Measurements from ENCODE around the gene DIPK1C.

DNA sequence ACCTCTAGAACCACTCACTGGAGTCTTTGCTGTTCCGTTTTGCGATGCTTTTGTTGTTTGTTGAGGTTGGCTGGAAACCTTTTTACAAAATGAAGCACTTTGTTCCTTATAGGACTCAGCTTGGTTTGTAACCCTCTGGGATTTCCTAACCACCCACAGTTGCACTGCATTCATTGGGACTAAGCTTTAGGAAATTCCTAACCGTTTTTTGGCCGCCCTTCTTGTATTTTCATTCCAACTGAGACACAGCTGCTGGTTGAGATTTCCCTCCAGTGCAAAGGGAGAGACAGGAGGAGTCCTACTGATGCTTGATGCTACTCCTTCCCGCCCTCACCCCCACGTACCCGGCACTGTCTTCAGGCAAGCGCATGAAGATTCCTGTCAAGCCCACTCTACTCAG, 6.1 kb upstream of the DIPK1C start:
- TF ChIP-seq ETV6 (CRISPR knock-in tag; IDR thresholded peaks at IDR 0.05), result no peak
- TF ChIP-seq NR2C2 (CRISPR knock-in tag; IDR thresholded peaks at IDR 0.05), result no peak
- TF ChIP-seq, protein P1, sequence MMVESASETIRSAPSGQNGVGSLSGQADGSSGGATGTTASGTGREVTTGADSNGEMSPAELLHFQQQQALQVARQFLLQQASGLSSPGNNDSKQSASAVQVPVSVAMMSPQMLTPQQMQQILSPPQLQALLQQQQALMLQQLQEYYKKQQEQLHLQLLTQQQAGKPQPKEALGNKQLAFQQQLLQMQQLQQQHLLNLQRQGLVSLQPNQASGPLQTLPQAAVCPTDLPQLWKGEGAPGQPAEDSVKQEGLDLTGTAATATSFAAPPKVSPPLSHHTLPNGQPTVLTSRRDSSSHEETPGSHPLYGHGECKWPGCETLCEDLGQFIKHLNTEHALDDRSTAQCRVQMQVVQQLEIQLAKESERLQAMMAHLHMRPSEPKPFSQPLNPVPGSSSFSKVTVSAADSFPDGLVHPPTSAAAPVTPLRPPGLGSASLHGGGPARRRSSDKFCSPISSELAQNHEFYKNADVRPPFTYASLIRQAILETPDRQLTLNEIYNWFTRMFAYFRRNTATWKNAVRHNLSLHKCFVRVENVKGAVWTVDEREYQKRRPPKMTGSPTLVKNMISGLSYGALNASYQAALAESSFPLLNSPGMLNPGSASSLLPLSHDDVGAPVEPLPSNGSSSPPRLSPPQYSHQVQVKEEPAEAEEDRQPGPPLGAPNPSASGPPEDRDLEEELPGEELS (CRISPR knock-in tag; IDR thresholded peaks at IDR 0.05), result no peak
- no peak for TF ChIP-seq TEAD4 (CRISPR knock-in tag; IDR thresholded peaks at IDR 0.05)
- TF ChIP-seq, protein P2, sequence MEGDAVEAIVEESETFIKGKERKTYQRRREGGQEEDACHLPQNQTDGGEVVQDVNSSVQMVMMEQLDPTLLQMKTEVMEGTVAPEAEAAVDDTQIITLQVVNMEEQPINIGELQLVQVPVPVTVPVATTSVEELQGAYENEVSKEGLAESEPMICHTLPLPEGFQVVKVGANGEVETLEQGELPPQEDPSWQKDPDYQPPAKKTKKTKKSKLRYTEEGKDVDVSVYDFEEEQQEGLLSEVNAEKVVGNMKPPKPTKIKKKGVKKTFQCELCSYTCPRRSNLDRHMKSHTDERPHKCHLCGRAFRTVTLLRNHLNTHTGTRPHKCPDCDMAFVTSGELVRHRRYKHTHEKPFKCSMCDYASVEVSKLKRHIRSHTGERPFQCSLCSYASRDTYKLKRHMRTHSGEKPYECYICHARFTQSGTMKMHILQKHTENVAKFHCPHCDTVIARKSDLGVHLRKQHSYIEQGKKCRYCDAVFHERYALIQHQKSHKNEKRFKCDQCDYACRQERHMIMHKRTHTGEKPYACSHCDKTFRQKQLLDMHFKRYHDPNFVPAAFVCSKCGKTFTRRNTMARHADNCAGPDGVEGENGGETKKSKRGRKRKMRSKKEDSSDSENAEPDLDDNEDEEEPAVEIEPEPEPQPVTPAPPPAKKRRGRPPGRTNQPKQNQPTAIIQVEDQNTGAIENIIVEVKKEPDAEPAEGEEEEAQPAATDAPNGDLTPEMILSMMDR (IDR thresholded peaks at IDR 0.05), result no peak
- TF ChIP-seq, protein P3, sequence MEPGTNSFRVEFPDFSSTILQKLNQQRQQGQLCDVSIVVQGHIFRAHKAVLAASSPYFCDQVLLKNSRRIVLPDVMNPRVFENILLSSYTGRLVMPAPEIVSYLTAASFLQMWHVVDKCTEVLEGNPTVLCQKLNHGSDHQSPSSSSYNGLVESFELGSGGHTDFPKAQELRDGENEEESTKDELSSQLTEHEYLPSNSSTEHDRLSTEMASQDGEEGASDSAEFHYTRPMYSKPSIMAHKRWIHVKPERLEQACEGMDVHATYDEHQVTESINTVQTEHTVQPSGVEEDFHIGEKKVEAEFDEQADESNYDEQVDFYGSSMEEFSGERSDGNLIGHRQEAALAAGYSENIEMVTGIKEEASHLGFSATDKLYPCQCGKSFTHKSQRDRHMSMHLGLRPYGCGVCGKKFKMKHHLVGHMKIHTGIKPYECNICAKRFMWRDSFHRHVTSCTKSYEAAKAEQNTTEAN (CRISPR knock-in tag; IDR thresholded peaks at IDR 0.05), result no peak
- TF ChIP-seq, protein P4, sequence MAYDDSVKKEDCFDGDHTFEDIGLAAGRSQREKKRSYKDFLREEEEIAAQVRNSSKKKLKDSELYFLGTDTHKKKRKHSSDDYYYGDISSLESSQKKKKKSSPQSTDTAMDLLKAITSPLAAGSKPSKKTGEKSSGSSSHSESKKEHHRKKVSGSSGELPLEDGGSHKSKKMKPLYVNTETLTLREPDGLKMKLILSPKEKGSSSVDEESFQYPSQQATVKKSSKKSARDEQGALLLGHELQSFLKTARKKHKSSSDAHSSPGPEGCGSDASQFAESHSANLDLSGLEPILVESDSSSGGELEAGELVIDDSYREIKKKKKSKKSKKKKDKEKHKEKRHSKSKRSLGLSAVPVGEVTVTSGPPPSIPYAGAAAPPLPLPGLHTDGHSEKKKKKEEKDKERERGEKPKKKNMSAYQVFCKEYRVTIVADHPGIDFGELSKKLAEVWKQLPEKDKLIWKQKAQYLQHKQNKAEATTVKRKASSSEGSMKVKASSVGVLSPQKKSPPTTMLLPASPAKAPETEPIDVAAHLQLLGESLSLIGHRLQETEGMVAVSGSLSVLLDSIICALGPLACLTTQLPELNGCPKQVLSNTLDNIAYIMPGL (CRISPR knock-in tag; IDR thresholded peaks at IDR 0.05), result no peak
- TF ChIP-seq, protein P5, sequence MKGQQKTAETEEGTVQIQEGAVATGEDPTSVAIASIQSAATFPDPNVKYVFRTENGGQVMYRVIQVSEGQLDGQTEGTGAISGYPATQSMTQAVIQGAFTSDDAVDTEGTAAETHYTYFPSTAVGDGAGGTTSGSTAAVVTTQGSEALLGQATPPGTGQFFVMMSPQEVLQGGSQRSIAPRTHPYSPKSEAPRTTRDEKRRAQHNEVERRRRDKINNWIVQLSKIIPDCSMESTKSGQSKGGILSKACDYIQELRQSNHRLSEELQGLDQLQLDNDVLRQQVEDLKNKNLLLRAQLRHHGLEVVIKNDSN (CRISPR knock-in tag; IDR thresholded peaks at IDR 0.05), result no peak
- no peak for TF ChIP-seq FOXJ3 (CRISPR knock-in tag; IDR thresholded peaks at IDR 0.05; ENCODE audit: borderline replicate concordance)
- TF ChIP-seq ESRRA (CRISPR knock-in tag; IDR thresholded peaks at IDR 0.05; ENCODE audit: borderline replicate concordance), result no peak
- no peak for TF ChIP-seq ZNF396 (CRISPR knock-in tag; IDR thresholded peaks at IDR 0.05; ENCODE audit: borderline replicate concordance)
- TF ChIP-seq TCF7 (CRISPR knock-in tag; IDR thresholded peaks at IDR 0.05; ENCODE audit: low read depth), result no peak
- TF ChIP-seq, protein P6, sequence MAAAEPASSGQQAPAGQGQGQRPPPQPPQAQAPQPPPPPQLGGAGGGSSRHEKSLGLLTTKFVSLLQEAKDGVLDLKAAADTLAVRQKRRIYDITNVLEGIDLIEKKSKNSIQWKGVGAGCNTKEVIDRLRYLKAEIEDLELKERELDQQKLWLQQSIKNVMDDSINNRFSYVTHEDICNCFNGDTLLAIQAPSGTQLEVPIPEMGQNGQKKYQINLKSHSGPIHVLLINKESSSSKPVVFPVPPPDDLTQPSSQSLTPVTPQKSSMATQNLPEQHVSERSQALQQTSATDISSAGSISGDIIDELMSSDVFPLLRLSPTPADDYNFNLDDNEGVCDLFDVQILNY (CRISPR knock-in tag; IDR thresholded peaks at IDR 0.05), result no peak
